Stimulated activated CD4-positive, alpha-beta T cell treated with anti-CD3 and anti-CD28 coated beads, Interleukin-15, amount 100 ng/mL, for 48 hours (primary cell): ENCODE data around the gene PRPF19.

Source experiments
- DNase-seq, 2 donors: peaks; one replicate each; pipeline ENCODE4 v3.0.0-alpha.2; 2020; ENCODE audit warnings: low read depth in 2 of 2

Gene PRPF19

GRCh38 chr11:60857378-60858232 is 48.8 kb downstream of the PRPF19 start:
- DNase-seq, result no peak

- no peak for DNase-seq
Observed at GRCh38 chr11:60855726-60856633, 50.4 kb downstream of the PRPF19 start, which contains the start of gene PTGDR2. Gene PTGDR2 (minus strand): TSS chr11:60855950. CDS start chr11:60853722, 2,228 bp downstream.

GRCh38 chr11:60854847-60855725 is 51.3 kb downstream of the PRPF19 start:
- no peak for DNase-seq

GRCh38 chr11:60854140-60854846 is 52.1 kb downstream of the PRPF19 start:
- DNase-seq, result no peak

- DNase-seq, result no peak
Observed at GRCh38 chr11:60852982-60853950, 53.1 kb downstream of the PRPF19 start.

- DNase-seq, result no peak
Observed at GRCh38 chr11:60852117-60852981, 54.0 kb downstream of the PRPF19 start.

GRCh38 chr11:60851327-60852104 is 54.9 kb downstream of the PRPF19 start:
- no peak for DNase-seq

DNA sequence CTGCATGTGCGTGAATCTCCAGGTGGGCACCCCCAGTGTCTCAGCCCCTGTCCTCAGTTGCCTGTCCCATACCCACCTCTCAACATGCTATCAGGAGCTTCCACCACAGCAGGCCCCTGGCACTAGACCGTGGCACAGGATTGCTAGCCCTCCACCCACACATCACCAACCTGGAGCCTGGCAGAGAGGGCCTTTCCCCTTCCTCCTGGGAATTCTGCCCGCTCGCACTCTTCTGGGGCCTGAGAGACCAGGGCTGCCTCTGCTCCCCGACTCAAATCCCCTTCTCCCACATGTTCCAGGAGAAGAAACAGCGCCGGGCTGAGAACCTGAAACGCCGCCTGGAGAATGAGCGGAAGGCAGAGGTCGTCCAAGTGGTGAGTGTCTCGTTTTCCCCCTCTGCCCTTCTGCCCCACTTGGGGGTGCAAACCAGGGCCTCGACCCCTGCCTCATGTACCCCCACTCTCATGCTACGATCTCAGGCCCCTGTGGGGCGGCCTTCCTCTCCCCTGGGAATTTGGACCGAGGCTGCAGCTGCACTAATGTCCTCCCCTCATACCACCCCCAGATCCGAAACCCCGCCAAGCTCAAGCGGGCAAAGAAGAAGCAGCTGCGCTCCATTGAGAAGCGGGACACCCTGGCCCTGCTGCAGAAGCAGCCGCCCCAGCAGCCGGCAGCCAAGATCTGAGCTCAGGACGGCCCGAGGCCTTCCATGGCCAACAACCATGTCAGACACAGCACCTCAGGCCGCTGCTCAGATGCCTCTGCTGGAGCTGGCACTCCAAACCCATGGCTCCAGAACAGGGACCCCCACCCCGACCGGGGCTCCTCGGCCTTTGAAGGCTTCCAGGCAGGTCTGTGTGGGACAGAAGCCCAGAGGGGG is 56.5 kb downstream of the PRPF19 start:
- DNase-seq, result no peak

GRCh38 chr11:60848714-60849151 is 57.7 kb downstream of the PRPF19 start:
- no peak for DNase-seq

- DNase-seq, result no peak
Observed at GRCh38 chr11:60847896-60848295, 58.5 kb downstream of the PRPF19 start.

DNA sequence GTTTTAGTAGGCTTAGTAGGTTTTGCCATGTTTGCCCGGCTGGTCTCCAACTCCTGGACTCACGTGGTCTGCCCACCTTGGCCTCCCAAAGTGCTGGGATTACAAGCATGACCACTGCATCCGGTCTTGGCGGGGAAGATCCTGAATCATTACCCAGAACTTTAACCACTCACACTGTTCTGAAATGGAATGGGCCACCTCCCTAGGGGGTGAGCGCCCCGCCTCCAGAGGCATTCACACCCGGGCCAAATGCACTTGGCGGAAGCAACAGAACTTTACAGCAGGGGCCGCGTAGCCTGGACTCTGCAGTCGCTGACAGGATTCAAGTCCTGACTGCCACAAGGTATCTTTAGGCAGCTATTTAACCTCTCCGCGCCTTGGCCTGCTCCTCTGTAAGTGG is 59.1 kb downstream of the PRPF19 start:
- DNase-seq, result no peak

GRCh38 chr11:60845338-60845737 is 61.0 kb downstream of the PRPF19 start:
- DNase-seq, result no peak

DNA sequence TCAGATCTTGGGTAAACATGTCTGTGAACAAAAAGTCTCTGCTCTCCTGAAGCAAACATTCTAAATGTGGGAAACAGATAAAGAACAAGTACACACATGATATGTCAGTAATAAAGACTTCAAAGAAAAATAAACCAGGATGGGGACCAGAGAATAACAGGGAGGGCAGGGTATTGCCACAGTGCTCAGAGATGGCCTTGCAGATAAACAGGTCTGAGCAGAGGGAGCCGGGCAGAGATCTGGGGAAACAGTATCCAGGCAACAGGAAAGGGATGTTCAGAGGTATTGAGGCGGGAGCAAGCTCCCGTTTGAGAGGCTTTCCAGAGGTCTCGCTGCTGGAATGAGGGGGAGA is 61.5 kb downstream of the PRPF19 start:
- DNase-seq, result no peak

DNA sequence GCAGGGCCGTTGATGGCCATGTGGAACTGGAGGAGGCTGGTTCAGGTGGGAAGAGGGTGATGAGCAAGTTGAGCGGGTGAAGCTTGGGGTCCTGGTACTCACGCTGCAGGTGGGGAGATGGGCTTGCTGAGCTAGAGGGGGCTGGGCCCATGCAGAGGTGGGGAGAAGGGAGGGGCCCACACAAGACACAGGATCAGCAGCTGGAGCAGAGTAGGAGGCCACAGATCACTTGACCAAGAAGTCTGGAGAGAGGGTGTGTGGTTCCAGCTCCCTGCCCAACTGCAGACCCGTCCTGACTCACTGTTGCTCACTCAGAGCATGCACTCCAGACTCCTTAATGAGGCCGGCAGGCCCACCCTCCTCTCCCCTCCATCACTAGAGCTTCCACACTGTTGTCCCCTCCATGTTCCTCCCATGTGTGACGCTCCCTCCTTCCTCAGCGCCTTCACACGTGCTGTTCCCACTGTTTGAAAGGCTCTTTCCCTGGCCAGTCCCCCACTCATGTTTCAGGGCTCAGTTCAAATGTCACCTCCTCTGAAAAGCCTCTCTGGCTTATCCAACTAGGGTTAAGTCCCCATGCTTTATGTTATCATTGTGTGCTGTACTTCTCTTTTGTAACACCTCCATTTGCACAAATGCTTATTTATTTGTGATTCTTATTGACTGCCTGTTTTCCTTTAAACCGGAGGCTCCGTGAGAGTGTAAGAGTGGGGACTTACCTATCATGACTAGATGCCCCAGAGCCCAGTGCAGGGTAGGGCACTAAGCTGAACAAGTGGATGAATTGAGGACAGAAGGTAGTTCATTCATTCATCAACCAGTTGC is 62.1 kb downstream of the PRPF19 start:
- DNase-seq, result no peak

GRCh38 chr11:60842668-60843600 is 63.5 kb downstream of the PRPF19 start:
- no peak for DNase-seq
